Measurements from ENCODE around the gene HDAC9. TPM values are rescaled to one million over a fixed set of nuclear protein-coding genes. Genes with fewer than 3 reads are reported as not detected.

HDAC9 gene
- total RNA-seq, 3 donors from 2014 or later (not counting 1 experiment from before 2014, with no cell fraction given): 19.1 to 41.1 (median 24.1) TPM

DNA sequence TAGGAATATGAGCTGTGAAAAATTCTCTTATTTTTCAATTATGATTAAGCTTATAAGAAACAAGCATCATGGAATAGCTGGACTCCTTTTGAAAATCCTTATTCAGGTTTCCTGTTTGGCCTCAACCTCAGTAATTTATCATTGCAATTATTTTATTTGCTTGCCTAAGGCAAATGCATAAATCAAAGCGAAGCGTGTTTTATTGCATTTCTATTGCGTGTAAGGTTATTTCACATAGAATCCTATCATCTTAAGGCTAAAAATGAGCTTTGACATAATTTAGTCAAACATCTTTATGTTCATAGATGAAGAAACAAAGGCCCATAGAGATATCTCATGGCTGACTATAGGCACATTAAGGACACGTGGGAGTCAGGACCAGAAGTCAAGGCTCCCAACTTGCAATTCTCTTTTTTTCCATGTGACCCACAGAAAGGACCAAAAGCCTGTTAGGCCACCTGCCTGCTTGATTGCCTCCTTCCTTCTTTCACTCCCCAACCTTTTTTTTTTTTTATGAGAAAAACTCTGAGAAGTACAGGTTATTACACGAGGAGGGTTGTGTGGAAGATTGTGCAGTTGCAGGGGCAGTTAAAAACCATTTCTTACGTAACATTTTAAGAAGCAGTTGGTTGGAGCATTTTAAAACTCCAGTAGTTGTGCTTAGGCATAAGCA, 261.0 kb downstream of the HDAC9 start:
- intact Hi-C loops (cut with micrococcal nuclease): no loop called here

DNA sequence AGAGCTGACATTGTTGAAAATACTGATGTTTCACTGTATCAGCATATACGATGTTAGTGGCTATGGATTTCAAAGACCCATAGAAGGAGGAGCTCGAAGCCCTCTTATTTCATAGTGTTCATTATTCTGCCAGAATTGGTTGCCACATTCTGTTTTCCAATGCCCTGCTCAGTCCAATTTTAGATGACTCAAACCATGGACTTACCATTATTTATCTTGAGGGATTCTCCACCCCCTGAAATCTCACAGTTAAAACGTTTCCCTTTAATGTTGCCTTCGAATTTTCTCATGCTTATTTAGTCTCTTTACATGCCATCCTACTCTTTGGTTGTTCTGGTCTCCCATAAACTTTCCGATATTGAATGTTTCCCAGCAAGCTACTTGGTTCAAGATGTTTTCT, 264.5 kb downstream of the HDAC9 start:
- H3K4me1 ChIP-seq (ENCODE audit: control insufficient read depth, insufficient read depth, low read length): no peaks in the 10 kb centered on the region
- intact Hi-C loops (cut with micrococcal nuclease): no loop called here
- H3K27ac Mint-ChIP-seq: no peak overlapping the region

More for the DNA sequence above, 261.0 kb downstream of the HDAC9 start:
- DNase-seq (no peak), ATAC-seq (no peak)
- TF ChIP-seq, protein P1, sequence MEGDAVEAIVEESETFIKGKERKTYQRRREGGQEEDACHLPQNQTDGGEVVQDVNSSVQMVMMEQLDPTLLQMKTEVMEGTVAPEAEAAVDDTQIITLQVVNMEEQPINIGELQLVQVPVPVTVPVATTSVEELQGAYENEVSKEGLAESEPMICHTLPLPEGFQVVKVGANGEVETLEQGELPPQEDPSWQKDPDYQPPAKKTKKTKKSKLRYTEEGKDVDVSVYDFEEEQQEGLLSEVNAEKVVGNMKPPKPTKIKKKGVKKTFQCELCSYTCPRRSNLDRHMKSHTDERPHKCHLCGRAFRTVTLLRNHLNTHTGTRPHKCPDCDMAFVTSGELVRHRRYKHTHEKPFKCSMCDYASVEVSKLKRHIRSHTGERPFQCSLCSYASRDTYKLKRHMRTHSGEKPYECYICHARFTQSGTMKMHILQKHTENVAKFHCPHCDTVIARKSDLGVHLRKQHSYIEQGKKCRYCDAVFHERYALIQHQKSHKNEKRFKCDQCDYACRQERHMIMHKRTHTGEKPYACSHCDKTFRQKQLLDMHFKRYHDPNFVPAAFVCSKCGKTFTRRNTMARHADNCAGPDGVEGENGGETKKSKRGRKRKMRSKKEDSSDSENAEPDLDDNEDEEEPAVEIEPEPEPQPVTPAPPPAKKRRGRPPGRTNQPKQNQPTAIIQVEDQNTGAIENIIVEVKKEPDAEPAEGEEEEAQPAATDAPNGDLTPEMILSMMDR (IDR thresholded peaks at IDR 0.05): no peak
- Mint-ChIP-seq H3K27ac (no peak overlapping the region), H3K27me3 (ENCODE audit: low read depth in 2 of 2) (no peaks in the 10 kb centered on the region), H3K9me3 (no peaks in the 10 kb centered on the region), H3K4me1 (no peaks in the 10 kb centered on the region), H3K4me3 (no peak overlapping the region), H3K36me3 (no peaks in the 10 kb centered on the region)
- Histone ChIP-seq H3K4me1 (ENCODE audit: control insufficient read depth, insufficient read depth, low read length) (no peaks in the 10 kb centered on the region), H3K36me3 (ENCODE audit: control insufficient read depth, insufficient read depth, low read length) (no peaks in the 10 kb centered on the region), H3K27ac (ENCODE audit: low read length) (no peak overlapping the region), H3K27me3 (ENCODE audit: control insufficient read depth, insufficient read depth, low read length) (no peaks in the 10 kb centered on the region), H3K4me3 (ENCODE audit: low read length) (no peak overlapping the region), H3K9me3 (ENCODE audit: control insufficient read depth, insufficient read depth, low read length) (no peaks in the 10 kb centered on the region)
- 93% methylated on average over 6 of the region's 6 CpGs for WGBS (ENCODE audit: insufficient coverage)

DNA sequence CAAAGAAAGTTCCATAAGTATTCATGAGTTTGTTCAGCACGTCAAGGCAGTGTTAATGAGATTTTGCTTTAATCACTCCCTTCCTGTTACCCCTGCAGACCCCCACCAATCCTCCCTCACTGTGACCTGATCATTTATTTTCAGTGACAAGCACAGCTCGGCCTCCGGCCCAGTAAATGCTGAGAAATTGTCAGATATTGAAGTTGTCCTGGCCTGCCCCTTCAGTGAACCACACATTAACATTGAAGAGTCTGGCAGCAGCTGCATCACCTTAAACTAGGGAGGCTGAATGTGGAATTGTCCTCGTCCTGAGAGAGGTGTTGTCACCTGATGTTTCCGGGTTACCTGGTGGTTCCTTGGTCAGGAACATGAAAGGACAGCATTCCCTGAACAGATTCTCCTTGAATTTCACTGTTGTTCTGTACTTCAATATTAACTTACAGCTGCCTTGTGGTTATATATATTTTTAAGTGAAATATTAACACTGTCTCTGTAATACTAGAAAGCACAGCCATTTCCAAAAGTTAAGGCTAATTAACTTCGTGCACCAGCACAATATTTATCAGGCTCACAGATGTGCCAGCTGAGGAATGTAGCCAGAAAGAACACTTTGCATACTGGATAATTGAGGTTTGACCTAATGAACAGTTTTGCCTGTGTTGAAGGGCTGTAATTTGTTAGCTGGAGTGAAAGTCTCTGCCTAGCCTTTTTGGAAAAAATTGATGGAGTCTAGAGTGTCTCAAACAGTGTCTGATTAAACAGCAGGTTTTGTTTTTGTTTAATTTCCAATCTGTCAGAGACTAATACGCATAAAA, 265.3 kb downstream of the HDAC9 start:
- no peaks in the 10 kb centered on the region for H3K4me1 ChIP-seq (ENCODE audit: control insufficient read depth, insufficient read depth, low read length)
- H3K4me3 Mint-ChIP-seq: no peak overlapping the region
- TF ChIP-seq, protein P1 (IDR thresholded peaks at IDR 0.05): no peak
- no peak overlapping the region for H3K4me3 ChIP-seq (ENCODE audit: low read length)
- intact Hi-C loops (cut with micrococcal nuclease): no loop called here
- no peaks in the 10 kb centered on the region for H3K4me1 Mint-ChIP-seq
- no peaks in the 10 kb centered on the region for H3K36me3 ChIP-seq (ENCODE audit: control insufficient read depth, insufficient read depth, low read length)
- no peak overlapping the region for H3K27ac ChIP-seq (ENCODE audit: low read length)
- H3K9me3 Mint-ChIP-seq: no peaks in the 10 kb centered on the region
- H3K9me3 ChIP-seq (ENCODE audit: control insufficient read depth, insufficient read depth, low read length): no peaks in the 10 kb centered on the region
- ATAC-seq: no peak
- DNase-seq: no peak
- H3K27me3 ChIP-seq (ENCODE audit: control insufficient read depth, insufficient read depth, low read length): no peaks in the 10 kb centered on the region
- H3K36me3 Mint-ChIP-seq: no peaks in the 10 kb centered on the region
- WGBS (ENCODE audit: insufficient coverage): 88% methylated on average over 7 of the region's 7 CpGs
- H3K27ac Mint-ChIP-seq: no peak overlapping the region
- no peaks in the 10 kb centered on the region for H3K27me3 Mint-ChIP-seq (ENCODE audit: low read depth in 2 of 2)

More for the DNA sequence above, 264.5 kb downstream of the HDAC9 start:
- H3K36me3 ChIP-seq (ENCODE audit: control insufficient read depth, insufficient read depth, low read length): no peaks in the 10 kb centered on the region
- H3K9me3 Mint-ChIP-seq: no peaks in the 10 kb centered on the region
- no peak for ATAC-seq
- no peaks in the 10 kb centered on the region for H3K9me3 ChIP-seq (ENCODE audit: control insufficient read depth, insufficient read depth, low read length)
- H3K36me3 Mint-ChIP-seq: no peaks in the 10 kb centered on the region
- TF ChIP-seq, protein P1 (IDR thresholded peaks at IDR 0.05): no peak
- no peaks in the 10 kb centered on the region for H3K4me1 Mint-ChIP-seq
- 93% methylated on average over 5 of the region's 5 CpGs for WGBS (ENCODE audit: insufficient coverage)
- no peaks in the 10 kb centered on the region for H3K27me3 Mint-ChIP-seq (ENCODE audit: low read depth in 2 of 2)
- H3K4me3 ChIP-seq (ENCODE audit: low read length): no peak overlapping the region
- no peak for DNase-seq
- no peak overlapping the region for H3K27ac ChIP-seq (ENCODE audit: low read length)
- H3K4me3 Mint-ChIP-seq: no peak overlapping the region
- no peaks in the 10 kb centered on the region for H3K27me3 ChIP-seq (ENCODE audit: control insufficient read depth, insufficient read depth, low read length)

Measured in natural killer cell (primary cell).